ENCODE results near the gene TMEM114. TPM values are rescaled to one million over a fixed set of nuclear protein-coding genes. Genes with fewer than 3 reads are reported as not detected.

TMEM114 gene
- total RNA-seq, 4 donors from 2014 or later, result not detected

- Histone ChIP-seq H3K4me1 (peaks cover 0 to 1% (median 0%) of the 10 kb centered on the region in 3 donors), H3K4me3 (no peak overlapping the region), H3K36me3 (no peaks in the 10 kb centered on the region), H3K27me3 (peaks cover 0 to 52% (median 0%) of the 10 kb centered on the region in 4 donors), H3K27ac (no peak overlapping the region), H3K9me3 (no peaks in the 10 kb centered on the region)
- WGBS, 2 donors, result 87 to 90% methylated on average over 1 to 3 of the region's 4 CpGs
- TF ChIP-seq POLR2A (IDR thresholded peaks at IDR 0.05), result no peak
- no peak for TF ChIP-seq CTCF (IDR thresholded peaks at IDR 0.05)
- no peak for DNase-seq
- intact Hi-C loops (cut with DNase I), result no loop called here
Measured at GRCh38 chr16:8576141-8577004, 13.9 kb downstream of the TMEM114 start.

- TF ChIP-seq CTCF (IDR thresholded peaks at IDR 0.05) (no peak), POLR2A (IDR thresholded peaks at IDR 0.05) (no peak)
- no peak for DNase-seq
- intact Hi-C loops (cut with DNase I), result no loop called here
- 56 to 80% methylated on average over 2 of the region's 2 CpGs for WGBS, 2 donors
- no peaks in the 10 kb centered on the region for H3K36me3 ChIP-seq
- H3K27ac ChIP-seq, result no peak overlapping the region
- H3K9me3 ChIP-seq, result no peaks in the 10 kb centered on the region
- H3K4me3 ChIP-seq, result no peak overlapping the region
- H3K4me1 ChIP-seq, result peaks cover 0 to 5% (median 0%) of the 10 kb centered on the region in 3 donors
- H3K27me3 ChIP-seq, result peaks cover 0 to 61% (median 0%) of the 10 kb centered on the region in 4 donors
Measured at GRCh38 chr16:8575399-8575798, 14.9 kb downstream of the TMEM114 start.

- WGBS, 2 donors, result 19 to 22% methylated on average over 7 of the region's 7 CpGs
- TF ChIP-seq CTCF (IDR thresholded peaks at IDR 0.05) (peak in 5 of 6 experiments; percentile 10 to 54 (median 36)), POLR2A (IDR thresholded peaks at IDR 0.05) (no peak)
Measured at GRCh38 chr16:8572919-8573724, 17.2 kb downstream of the TMEM114 start.

GRCh38 chr16:8572063-8572918 is 18.0 kb downstream of the TMEM114 start:
- DNase-seq, result no peak
- 57 to 64% methylated on average over 8 to 10 of the region's 11 CpGs for WGBS, 2 donors
- intact Hi-C loops (cut with DNase I), result no loop called here

More at GRCh38 chr16:8572919-8573724, 17.2 kb downstream of the TMEM114 start:
- peaks cover 0 to 81% (median 0%) of the 10 kb centered on the region in 4 donors for H3K27me3 ChIP-seq
- no peak overlapping the region for H3K27ac ChIP-seq
- intact Hi-C loops (cut with DNase I), result no loop called here
- H3K9me3 ChIP-seq, result no peaks in the 10 kb centered on the region
- H3K4me1 ChIP-seq, result peaks cover 0 to 6% (median 0%) of the 10 kb centered on the region in 3 donors
- no peak for DNase-seq
- H3K36me3 ChIP-seq, result no peaks in the 10 kb centered on the region
- H3K4me3 ChIP-seq, result no peak overlapping the region

More at GRCh38 chr16:8572063-8572918, 18.0 kb downstream of the TMEM114 start:
- H3K27ac ChIP-seq, result no peak overlapping the region
- no peaks in the 10 kb centered on the region for H3K9me3 ChIP-seq
- no peaks in the 10 kb centered on the region for H3K36me3 ChIP-seq
- TF ChIP-seq POLR2A (IDR thresholded peaks at IDR 0.05), result no peak
- TF ChIP-seq CTCF (IDR thresholded peaks at IDR 0.05), result no peak
- H3K4me1 ChIP-seq, result peaks cover 0 to 15% (median 0%) of the 10 kb centered on the region in 3 donors
- H3K27me3 ChIP-seq, result peaks cover 0 to 72% (median 0%) of the 10 kb centered on the region in 4 donors
- H3K4me3 ChIP-seq, result no peak overlapping the region
